Measurements from ENCODE around the gene MAOA.

DNA sequence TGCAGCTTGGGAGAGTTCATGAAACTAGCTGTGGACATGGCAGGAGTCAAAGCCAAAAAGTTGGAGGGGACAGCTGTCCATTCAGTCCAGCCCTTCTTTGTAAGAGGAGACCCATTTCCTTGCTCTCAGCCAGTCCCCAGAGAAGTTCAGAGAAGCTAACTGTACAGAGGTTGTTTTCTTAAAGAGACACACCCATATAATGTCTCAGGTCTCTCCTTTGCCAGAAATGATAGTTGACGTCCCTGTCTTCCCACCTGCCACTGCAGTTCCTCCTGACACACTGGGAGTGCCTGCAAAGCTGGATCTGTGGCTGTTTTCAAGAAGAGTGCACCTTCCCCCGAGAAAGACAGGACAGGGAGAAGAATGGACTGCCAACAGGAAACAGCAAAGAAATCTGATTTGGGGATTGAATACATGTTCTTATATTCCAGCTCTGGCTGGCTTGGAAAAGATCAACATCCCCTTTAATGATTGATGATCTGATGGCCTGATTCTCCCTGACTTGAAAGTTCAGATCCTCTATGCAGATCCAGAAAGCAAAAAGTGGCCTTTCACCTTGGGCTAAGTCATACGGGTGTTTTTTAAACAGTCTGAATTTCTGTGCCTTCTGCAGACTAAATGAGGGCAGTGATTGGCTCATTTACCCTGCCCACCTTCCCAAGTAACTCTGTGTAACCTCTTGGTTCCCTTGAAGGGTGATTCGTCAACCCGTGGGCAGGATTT is 87.2 kb downstream of the MAOA start:
- TF ChIP-seq, protein P1, sequence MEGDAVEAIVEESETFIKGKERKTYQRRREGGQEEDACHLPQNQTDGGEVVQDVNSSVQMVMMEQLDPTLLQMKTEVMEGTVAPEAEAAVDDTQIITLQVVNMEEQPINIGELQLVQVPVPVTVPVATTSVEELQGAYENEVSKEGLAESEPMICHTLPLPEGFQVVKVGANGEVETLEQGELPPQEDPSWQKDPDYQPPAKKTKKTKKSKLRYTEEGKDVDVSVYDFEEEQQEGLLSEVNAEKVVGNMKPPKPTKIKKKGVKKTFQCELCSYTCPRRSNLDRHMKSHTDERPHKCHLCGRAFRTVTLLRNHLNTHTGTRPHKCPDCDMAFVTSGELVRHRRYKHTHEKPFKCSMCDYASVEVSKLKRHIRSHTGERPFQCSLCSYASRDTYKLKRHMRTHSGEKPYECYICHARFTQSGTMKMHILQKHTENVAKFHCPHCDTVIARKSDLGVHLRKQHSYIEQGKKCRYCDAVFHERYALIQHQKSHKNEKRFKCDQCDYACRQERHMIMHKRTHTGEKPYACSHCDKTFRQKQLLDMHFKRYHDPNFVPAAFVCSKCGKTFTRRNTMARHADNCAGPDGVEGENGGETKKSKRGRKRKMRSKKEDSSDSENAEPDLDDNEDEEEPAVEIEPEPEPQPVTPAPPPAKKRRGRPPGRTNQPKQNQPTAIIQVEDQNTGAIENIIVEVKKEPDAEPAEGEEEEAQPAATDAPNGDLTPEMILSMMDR (IDR thresholded peaks at IDR 0.05; ENCODE audit: extremely low read depth in 1 of 2, insufficient read depth in 1 of 2, low read depth in 1 of 2, low read length in 2 of 2): no peak
- no peak for TF ChIP-seq POLR2AphosphoS5 (IDR thresholded peaks at IDR 0.05; ENCODE audit: insufficient read depth, low read depth, low read length)
- TF ChIP-seq POLR2A (IDR thresholded peaks at IDR 0.05; ENCODE audit: low read depth, low read length): no peak
- TF ChIP-seq, protein P2, sequence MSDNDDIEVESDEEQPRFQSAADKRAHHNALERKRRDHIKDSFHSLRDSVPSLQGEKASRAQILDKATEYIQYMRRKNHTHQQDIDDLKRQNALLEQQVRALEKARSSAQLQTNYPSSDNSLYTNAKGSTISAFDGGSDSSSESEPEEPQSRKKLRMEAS (IDR thresholded peaks at IDR 0.05; ENCODE audit: insufficient read depth, insufficient read length): no peak
